Stimulated activated CD4-positive, alpha-beta T cell treated with anti-CD3 and anti-CD28 coated beads, Interleukin-4, amount 100 ng/mL, for 48 hours (primary cell): ENCODE results near the gene GCNA.

Experiments
- DNase-seq, 2 donors: peaks; one replicate each; pipeline ENCODE4 v3.0.0-alpha.2; 2020; ENCODE audit warnings: low read depth in 2 of 2

GCNA gene, protein sequence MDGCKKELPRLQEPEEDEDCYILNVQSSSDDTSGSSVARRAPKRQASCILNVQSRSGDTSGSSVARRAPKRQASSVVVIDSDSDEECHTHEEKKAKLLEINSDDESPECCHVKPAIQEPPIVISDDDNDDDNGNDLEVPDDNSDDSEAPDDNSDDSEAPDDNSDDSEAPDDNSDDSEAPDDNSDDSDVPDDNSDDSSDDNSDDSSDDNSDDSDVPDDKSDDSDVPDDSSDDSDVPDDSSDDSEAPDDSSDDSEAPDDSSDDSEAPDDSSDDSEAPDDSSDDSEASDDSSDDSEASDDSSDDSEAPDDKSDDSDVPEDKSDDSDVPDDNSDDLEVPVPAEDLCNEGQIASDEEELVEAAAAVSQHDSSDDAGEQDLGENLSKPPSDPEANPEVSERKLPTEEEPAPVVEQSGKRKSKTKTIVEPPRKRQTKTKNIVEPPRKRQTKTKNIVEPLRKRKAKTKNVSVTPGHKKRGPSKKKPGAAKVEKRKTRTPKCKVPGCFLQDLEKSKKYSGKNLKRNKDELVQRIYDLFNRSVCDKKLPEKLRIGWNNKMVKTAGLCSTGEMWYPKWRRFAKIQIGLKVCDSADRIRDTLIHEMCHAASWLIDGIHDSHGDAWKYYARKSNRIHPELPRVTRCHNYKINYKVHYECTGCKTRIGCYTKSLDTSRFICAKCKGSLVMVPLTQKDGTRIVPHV

GRCh38 chrX:71578253-71579135, at the start of gene GCNA:
TSS of gene GCNA (plus strand) at chrX:71578437. CDS start at chrX:71580822, 2,385 bp downstream.
- DNase-seq: no peak

- peak in 1 of 2 donors; percentile 15 for DNase-seq
Observed at GRCh38 chrX:71532078-71532752, 46.0 kb upstream of the GCNA start.

DNA sequence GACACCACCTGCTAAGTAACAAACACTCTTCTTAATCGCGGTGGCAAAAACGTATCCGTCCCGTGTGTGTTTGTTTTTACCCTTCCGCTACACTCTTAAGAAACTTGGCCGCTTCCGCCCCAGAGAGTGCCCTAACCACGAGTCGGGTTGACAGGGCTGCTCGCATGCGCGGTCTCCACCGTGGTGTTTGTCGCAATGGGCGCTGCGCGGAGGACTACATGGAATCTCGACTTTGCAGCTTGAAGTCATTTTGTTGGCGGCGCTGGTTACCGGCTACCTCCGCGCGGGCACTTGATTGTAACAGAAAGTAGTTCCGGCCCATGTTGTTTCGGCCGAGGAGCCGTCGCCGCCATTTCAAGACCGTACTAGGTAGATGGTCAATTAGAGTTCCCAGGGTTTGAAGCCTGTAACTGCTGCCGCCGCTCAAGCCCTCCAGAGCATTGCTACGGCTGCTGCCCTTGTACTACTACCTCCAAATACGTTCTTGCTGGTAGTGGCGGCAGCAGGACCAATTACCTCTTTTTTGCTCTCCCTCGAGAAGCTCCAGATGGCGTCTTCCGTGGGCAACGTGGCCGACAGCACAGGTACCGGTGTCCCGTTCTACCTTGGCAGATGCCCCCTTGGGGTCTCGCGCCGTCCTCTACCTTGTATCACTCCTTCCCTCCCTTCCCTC, 45.3 kb upstream of the GCNA start, which contains the start of gene OGT:
TSS of gene OGT (plus strand) at position 352 of the 673 bp plus-strand sequence. CDS start at position 548, 196 bp downstream.
- peak; percentile 80 to 89 for DNase-seq

- no peak for DNase-seq
Observed at GRCh38 chrX:71533516-71533850, 44.8 kb upstream of the GCNA start.

- peak in 1 of 2 donors; percentile 12 for DNase-seq
Observed at GRCh38 chrX:71533851-71534561, 44.2 kb upstream of the GCNA start.

- DNase-seq: no peak
Observed at GRCh38 chrX:71534773-71535544, 43.3 kb upstream of the GCNA start.

DNA sequence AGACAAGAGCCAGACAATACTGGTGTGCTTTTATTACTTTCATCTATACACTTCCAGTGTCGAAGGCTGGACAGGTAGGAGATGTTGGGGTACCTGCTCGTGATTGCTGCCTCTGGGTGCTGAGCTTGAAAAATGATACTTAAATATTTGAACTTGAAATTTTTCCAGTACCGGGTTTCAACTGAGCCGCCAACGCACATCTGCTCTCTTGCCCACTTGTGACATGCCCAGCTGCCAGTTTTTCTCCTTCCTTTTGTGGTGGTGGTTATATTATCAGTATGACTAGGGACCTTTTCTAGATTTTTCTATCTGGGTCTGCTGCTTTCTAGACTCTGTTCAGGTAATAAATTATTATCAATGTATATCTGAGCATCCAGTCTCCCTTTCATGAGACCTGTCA, 42.0 kb upstream of the GCNA start:
- DNase-seq: no peak

DNA sequence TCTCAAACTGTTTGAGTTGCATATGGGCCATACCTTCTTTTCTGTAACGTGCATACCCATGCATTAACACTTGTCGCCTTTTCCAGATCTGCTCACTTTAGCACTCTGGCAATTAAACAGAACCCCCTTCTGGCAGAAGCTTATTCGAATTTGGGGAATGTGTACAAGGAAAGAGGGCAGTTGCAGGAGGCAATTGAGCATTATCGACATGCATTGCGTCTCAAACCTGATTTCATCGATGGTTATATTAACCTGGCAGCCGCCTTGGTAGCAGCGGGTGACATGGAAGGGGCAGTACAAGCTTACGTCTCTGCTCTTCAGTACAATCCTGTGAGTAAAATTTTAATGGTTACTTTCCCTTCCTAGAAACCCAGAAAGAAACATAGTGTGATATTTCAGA, 40.5 kb upstream of the GCNA start:
- no peak for DNase-seq

DNA sequence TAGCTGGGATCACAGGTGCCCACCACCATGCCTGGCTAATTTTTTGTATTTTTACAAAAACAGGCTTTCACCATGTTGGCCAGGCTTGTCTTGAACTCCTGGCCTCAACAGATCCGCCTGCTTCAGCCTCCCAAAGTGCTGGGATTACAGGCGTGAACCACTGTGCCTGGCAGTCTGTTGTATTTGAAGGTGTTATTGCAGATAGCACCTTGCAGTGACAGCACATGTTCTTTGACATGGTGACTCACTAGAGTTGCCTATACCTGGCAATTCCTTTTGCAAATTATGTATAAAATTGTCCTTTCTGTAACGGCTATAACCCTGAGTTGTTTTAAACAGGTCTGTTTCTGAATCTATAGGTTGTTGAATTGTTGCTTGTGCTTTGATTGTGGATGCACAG, 37.4 kb upstream of the GCNA start:
- DNase-seq: no peak

DNA sequence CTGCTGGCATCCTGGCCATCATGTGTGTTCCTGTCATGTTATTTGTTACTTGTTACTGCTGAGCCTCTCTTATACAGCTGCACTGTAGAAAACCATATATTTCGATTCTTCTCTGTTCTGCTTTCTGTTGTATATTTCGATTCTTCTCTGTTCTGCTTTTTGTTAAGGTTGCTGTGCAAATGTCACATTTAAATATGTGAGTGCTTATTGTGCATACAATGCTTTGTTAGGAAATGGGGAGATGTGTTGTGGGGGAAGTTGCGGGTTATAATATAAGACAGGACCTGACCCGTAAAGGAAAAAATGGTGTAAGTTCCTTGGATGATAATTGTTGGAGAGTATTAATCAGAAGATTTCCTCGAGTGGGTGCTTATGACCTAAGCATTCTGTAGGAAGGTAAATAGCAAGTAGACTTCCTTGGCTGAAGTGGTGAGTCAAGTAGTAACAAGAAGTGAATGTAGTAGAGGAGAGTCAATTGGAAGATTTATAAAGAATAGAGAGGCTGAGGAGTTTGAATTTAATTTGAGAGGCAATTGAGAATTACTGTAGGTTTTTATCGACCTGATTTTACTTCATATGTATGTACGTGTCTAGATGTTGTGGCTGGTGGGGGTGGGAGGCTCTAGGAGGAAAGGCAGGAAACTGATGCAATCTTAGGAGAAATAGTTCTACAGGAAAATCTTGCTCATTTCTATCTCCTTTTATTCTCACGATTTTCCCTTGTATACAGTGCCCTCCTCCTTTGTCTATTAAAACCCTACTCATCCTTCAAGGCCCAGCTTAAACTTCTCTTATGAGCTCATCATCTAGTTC, 36.8 kb upstream of the GCNA start:
- no peak for DNase-seq

DNA sequence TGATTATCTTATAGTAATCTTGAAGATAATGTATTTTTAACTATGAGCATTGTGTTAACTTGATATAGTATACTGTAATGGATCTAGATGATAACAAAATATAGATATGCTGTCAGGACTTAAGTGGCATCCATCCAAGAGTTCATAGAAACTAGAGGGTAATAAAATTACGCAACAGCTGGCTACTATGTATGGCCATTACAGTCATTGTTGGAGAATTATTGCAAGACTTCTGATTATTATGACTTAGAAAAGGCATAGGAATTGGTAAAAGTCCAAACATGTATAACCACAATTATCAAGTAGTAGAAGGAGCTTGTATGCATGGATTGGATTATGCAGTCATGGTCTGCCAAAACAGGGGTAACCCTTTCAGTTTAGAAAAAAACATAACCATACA, 35.8 kb upstream of the GCNA start:
- DNase-seq: no peak

- no peak for DNase-seq
Observed at GRCh38 chrX:71542825-71543224, 35.4 kb upstream of the GCNA start.

- DNase-seq: no peak
Observed at GRCh38 chrX:71543316-71543715, 34.9 kb upstream of the GCNA start.

DNA sequence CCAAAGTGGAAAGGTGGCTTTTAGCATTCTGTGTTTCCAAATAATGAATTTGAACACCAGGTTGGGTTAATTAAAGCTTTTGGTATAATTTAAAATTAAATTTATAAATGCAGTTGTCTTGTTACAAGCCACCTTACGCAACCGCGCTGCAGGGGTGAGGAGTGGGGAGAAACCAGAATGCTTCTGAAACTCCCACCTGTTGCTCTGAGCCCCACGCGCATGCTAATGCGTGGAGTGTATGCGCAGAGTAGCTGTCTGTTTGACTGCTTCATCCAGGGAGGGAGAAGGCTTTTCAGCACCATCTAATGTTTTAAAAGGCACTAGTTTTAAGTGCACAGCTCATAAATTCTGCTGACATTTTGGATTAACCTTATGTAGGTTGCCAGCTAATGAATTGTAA, 32.9 kb upstream of the GCNA start:
- no peak for DNase-seq

- DNase-seq: no peak
Observed at GRCh38 chrX:71546879-71547278, 31.4 kb upstream of the GCNA start.

- DNase-seq: no peak
Observed at GRCh38 chrX:71547339-71547738, 30.9 kb upstream of the GCNA start.

GRCh38 chrX:71549986-71550385, 28.3 kb upstream of the GCNA start:
- DNase-seq: no peak

GRCh38 chrX:71550578-71550977, 27.7 kb upstream of the GCNA start:
- DNase-seq: no peak

DNA sequence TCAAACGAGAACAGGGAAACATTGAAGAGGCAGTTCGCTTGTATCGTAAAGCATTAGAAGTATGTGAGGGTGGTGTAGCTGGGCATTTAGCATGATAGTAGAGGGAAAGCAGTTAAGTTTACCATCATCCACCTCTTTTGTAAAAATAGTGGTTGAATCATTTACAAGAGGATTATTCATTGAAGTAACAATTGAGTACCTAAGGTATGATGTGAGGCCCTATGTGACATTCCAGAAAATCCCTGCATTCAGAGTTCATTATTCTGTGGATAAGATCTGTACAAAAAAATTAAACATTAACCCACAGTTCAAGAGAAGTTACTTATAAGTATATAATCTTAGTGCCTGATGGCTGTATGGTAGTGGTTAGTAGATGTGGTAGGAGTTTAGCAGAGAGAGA, 22.2 kb upstream of the GCNA start:
- DNase-seq: no peak
